Effector memory CD4-positive, alpha-beta T cell (primary cell): ENCODE data around the gene SHKBP1.
"Not testable (repeated sequence)": the region's sequence is repeated elsewhere in the genome, so short reads cannot be mapped to it uniquely, and the experiment has no call there.

Experiments
- DNase-seq, 3 donors: peaks; one replicate each; pipeline ENCODE4 v3.0.0-alpha.2; 2020
- H3K27ac ChIP-seq: 2 replicates; pipeline ENCODE4 v1.7.0; 2013; ENCODE audit warnings: mild to moderate bottlenecking, low read length, moderate library complexity; ENCODE audit not compliant: insufficient read depth, poor library complexity, severe bottlenecking
- H3K27me3 ChIP-seq: replicated peaks from 2 replicates; pipeline ENCODE4 v1.7.0; 2013; ENCODE audit warnings: mild to moderate bottlenecking, low read length; ENCODE audit not compliant: insufficient read depth, control insufficient read depth, poor library complexity, severe bottlenecking
- H3K36me3 ChIP-seq: 2 replicates; pipeline ENCODE4 v1.7.0; 2013; ENCODE audit warnings: mild to moderate bottlenecking, low read length, moderate library complexity; ENCODE audit not compliant: control insufficient read depth, insufficient read depth
- H3K4me1 ChIP-seq: 2 replicates; pipeline ENCODE4 v1.7.0; 2013; ENCODE audit warnings: low read length, mild to moderate bottlenecking; ENCODE audit not compliant: control insufficient read depth, insufficient read depth, poor library complexity, severe bottlenecking
- H3K4me3 ChIP-seq: 2 replicates; pipeline ENCODE4 v1.7.0; 2013; ENCODE audit warnings: low read length, low read depth, mild to moderate bottlenecking; ENCODE audit not compliant: insufficient read depth, poor library complexity, severe bottlenecking
- H3K9me3 ChIP-seq: 2 replicates; pipeline ENCODE4 v1.7.0; 2013; ENCODE audit warnings: mild to moderate bottlenecking, low read length, moderate library complexity; ENCODE audit not compliant: control insufficient read depth

The SHKBP1 gene

GRCh38 chr19:40542202-40542859 lies 34.3 kb upstream of the SHKBP1 start:
- H3K27ac ChIP-seq = no peak overlapping the region
- DNase-seq = no peak
- H3K27me3 ChIP-seq = no peaks in the 10 kb centered on the region
- no peaks in the 10 kb centered on the region for H3K36me3 ChIP-seq
- no peaks in the 10 kb centered on the region for H3K4me1 ChIP-seq
- no peak overlapping the region for H3K4me3 ChIP-seq
- no peaks in the 10 kb centered on the region for H3K9me3 ChIP-seq

DNA sequence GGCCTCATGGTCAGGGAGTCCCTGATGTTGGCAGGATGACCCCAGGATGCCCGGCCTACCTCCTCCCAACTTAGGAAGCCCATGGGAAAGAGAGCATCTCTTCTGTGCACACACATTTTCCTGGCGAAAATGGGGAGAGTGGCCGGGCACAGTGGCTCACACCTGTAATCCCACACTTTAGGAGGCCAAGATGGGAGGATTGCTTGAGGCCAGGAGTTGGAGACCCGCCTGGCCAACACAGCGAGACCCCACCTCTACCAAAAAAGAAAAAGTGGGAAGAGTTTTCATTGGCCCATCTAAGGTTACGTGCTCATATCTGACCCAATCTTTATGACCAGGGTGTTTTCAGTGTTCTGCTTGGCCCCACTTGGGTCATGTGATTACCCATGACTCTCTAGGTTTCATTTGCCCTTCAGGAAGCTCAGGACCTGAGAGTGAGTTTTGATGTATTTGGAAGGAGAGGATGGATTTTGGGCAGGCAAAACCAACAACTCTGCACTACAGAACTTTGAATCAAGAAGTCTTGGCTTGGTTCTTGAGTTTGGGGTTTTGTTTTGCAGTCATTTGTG lies 33.6 kb upstream of the SHKBP1 start:
- Histone ChIP-seq H3K27ac (no peak overlapping the region), H3K36me3 (no peaks in the 10 kb centered on the region), H3K4me3 (no peak overlapping the region), H3K4me1 (no peaks in the 10 kb centered on the region), H3K9me3 (no peaks in the 10 kb centered on the region), H3K27me3 (peaks cover 6% of the 10 kb centered on the region)
- DNase-seq = no peak

GRCh38 chr19:40546153-40546841 lies 30.4 kb upstream of the SHKBP1 start:
- not testable (repeated sequence) for H3K36me3 ChIP-seq, H3K9me3 ChIP-seq, H3K4me3 ChIP-seq, DNase-seq, H3K4me1 ChIP-seq, H3K27ac ChIP-seq
- H3K27me3 ChIP-seq = peaks cover 11% of the 10 kb centered on the region

DNA sequence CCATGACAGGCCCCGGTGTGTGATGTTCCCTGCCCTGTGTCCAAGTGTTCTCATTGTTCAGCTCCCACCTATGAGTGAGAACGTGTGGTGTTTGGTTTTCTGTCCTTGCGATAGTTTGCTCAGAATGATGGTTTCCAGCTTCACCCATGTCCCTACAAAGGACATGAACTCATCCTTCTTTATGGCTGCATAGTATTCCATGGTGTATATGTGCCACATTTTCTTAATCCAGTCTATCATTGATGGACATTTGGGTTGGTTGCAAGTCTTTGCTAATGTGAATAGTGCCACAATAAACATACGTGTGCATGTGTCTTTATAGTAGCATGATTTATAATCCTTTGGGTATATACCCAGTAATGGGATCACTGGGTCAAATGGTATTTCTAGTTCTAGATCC lies 29.5 kb upstream of the SHKBP1 start:
- H3K27me3 ChIP-seq = peaks cover 11% of the 10 kb centered on the region

DNA sequence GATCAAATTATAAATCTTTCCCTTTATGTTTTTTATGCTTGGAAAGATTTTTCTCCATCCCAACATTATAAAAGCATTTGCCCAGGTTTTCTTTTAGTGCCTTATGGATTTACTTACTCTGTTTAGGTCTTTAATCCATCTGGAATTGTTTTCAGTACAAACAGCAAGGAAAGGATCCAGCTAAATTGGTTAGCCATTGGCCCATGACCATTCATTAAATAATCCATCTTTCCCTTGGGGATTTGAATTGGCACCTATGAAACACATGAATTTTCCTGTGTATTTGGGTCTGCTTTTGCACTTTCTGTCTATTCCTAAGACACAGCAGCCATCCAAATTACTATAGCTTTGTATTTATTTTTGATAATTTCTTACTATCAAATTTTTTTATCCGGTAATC lies 28.8 kb upstream of the SHKBP1 start:
- peaks cover 11% of the 10 kb centered on the region for H3K27me3 ChIP-seq
- no peak overlapping the region for H3K4me3 ChIP-seq
- no peaks in the 10 kb centered on the region for H3K9me3 ChIP-seq
- no peaks in the 10 kb centered on the region for H3K36me3 ChIP-seq
- H3K4me1 ChIP-seq = no peaks in the 10 kb centered on the region
- DNase-seq = no peak
- H3K27ac ChIP-seq = no peak overlapping the region

More for the DNA sequence above, 29.5 kb upstream of the SHKBP1 start:
- DNase-seq, H3K36me3 ChIP-seq, H3K27ac ChIP-seq, H3K9me3 ChIP-seq, H3K4me3 ChIP-seq, H3K4me1 ChIP-seq: not testable (repeated sequence)

DNA sequence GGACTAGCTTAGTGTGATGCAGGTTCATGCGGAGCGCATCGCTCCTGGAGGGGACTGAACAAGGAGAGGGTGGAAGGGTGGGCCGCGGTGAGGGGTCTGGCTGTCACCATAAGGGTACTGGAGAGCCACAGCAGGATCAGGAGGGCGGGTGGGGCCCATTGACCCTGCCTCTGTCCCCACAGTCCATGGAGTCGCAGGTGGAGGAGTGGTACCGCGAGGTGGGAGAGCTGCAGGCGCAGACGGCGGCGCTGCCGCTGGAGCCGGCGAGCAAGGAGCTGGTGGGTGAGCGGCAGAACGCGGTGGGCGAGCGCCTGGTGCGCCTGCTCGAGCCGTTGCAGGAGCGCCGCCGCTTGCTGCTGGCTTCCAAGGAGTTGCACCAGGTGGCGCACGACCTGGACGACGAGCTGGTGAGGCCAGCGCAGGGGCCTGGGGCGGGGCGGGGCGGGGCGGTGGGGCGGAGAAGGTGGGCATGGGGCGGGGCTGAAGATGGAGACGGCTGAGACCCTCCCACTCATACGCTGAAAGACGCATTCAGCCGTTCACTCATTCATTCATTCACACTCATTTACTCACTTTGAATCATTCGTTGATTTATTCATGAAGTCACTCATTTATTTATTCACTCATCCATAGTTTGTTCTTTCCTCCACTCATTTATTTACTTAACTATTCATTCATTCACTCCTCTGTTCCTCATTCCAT lies 27.5 kb upstream of the SHKBP1 start:
- Histone ChIP-seq H3K27ac (no peak overlapping the region), H3K27me3 (peaks cover 13% of the 10 kb centered on the region), H3K4me1 (no peaks in the 10 kb centered on the region), H3K4me3 (no peak overlapping the region), H3K9me3 (no peaks in the 10 kb centered on the region), H3K36me3 (no peaks in the 10 kb centered on the region)
- DNase-seq = peak; percentile 42 to 60 (median 52)

- no peaks in the 10 kb centered on the region for H3K9me3 ChIP-seq
- no peaks in the 10 kb centered on the region for H3K4me1 ChIP-seq
- no peak overlapping the region for H3K27ac ChIP-seq
- peaks cover 16% of the 10 kb centered on the region for H3K27me3 ChIP-seq
- DNase-seq = no peak
- no peak overlapping the region for H3K4me3 ChIP-seq
- H3K36me3 ChIP-seq = no peaks in the 10 kb centered on the region
These were observed 25.7 kb upstream of the SHKBP1 start for GRCh38 chr19:40550951-40551350.

DNA sequence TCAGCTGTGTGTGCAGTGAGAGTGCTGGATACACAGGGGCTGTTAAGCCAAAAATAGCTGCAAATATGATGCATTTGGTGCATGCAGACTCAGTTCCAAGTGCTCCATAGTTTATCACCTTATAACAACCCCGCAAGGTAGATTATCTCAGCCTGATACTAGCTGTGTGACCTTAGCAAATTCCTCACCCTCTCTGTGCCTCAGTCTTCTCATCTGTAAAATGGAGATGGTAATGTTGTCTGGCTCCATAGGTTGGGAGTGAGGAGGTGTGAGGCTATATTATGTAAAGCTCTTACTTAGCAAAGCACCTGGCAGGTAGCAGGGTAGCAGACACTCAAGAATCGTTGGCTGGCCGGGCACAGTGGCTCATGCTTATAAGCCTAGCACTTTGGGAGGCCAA lies 23.8 kb upstream of the SHKBP1 start:
- DNase-seq = no peak
- Histone ChIP-seq H3K27ac (no peak overlapping the region), H3K4me3 (no peak overlapping the region), H3K27me3 (peaks cover 12% of the 10 kb centered on the region), H3K4me1 (no peaks in the 10 kb centered on the region), H3K36me3 (no peaks in the 10 kb centered on the region), H3K9me3 (no peaks in the 10 kb centered on the region)

DNA sequence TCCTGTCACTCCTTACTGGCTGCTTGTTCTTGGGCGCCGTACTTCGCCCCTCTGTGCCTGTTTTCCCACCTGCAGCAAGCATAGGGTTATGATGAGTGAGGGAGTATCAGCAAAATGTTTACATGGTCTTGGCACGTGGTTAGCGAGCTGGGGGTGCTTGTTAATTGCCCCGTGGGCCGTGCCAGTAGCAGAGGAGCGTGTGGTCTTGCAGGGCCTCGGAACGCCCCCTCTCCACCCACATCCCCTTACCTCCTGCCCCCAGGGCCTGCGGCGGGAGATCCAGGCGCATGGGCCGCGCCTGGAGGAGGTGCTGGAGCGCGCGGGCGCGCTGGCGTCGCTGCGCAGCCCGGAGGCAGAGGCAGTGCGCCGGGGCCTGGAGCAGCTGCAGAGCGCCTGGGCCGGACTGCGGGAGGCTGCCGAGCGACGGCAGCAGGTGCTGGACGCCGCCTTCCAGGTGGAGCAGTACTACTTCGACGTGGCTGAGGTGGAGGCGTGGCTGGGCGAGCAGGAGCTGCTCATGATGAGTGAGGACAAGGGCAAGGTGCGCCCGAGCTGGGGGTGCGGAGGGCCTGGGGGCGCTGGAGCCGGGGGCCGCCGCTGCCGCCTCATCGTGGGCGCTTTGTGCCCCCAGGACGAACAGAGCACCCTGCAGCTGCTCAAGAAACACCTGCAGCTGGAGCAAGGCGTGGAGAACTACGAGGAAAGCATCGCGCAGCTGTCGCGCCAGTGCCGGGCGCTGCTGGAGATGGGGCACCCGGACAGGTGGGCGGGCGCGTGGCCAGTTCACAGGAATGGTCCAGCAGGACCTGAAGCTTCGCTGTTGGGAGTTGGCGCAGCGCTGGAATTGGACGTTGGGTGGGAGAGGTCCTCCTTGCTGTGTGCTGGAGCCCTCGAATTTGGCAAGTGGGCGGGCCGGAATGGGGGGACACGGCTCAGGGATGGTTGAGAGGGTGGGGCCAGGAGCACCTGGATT lies 22.5 kb upstream of the SHKBP1 start:
- Histone ChIP-seq H3K36me3 (no peaks in the 10 kb centered on the region), H3K27me3 (peaks cover 5% of the 10 kb centered on the region)

More for the DNA sequence above, 22.5 kb upstream of the SHKBP1 start:
- Histone ChIP-seq H3K9me3 (no peaks in the 10 kb centered on the region), H3K27ac (no peak overlapping the region), H3K4me3 (no peak overlapping the region), H3K4me1 (no peaks in the 10 kb centered on the region)
- DNase-seq = no peak
